ENCODE measurements around the gene CDC42. TPM values are rescaled to one million over a fixed set of nuclear protein-coding genes. Genes with fewer than 3 reads are reported as not detected.

The CDC42 gene
- total and polyA plus RNA-seq, 2 of the 4 experiments (the other 2 are of a cell fraction), result 162 to 609 TPM

GRCh38 chr1:22133931-22134324 lies 81.4 kb downstream of the CDC42 start:
- H4K5ac ChIP-seq (ENCODE audit: low read depth, low read length), result no peak overlapping the region
- H3K14ac ChIP-seq (replicated peaks; ENCODE audit: low read depth, low read length), result no peak overlapping the region
- H3K36me3 ChIP-seq (ENCODE audit: control insufficient read depth, insufficient read depth, low read length), result no peaks in the 10 kb centered on the region
- no peak overlapping the region for H4K91ac ChIP-seq (ENCODE audit: insufficient read depth, low read depth, low read length)
- H3K23ac ChIP-seq (ENCODE audit: low read depth, low read length), result no peak overlapping the region
- H2BK15ac ChIP-seq (ENCODE audit: low read depth, low read length), result no peak overlapping the region
- H4K8ac ChIP-seq (ENCODE audit: low read depth in 2 of 2, low read length in 2 of 2), result no peak overlapping the region
- no peak overlapping the region for H3K4me2 ChIP-seq (ENCODE audit: low read depth, low read length)
- peaks cover 4% of the 10 kb centered on the region; the same call in 1 of the 2 replicates for H3K9me1 ChIP-seq (ENCODE audit: insufficient read depth, low read length)
- dilution Hi-C loops (cut with HindIII; ENCODE audit: low sequenced_read_pairs, unreplicated experiment) (no loop called here), intact Hi-C loops (cut with micrococcal nuclease) (loop anchor here (5.0 kb wide), 1 partner anchor 217 kb away; no protein-coding TSS in a partner anchor), in situ Hi-C loops (cut with MboI; ENCODE audit: low sequenced_read_pairs) (no loop called here)
- no peak overlapping the region for H3K56ac ChIP-seq (ENCODE audit: extremely low read depth, insufficient read depth, low read length)
- POLR2A ChIA-PET (ENCODE audit: unreplicated experiment), result no interaction called here
- no peak overlapping the region for H2AK9ac ChIP-seq (replicated peaks; ENCODE audit: low read depth, low read length, poor library complexity)
- H3K27ac ChIP-seq (ENCODE audit: insufficient read depth, low read length), result no peak overlapping the region
- no peaks in the 10 kb centered on the region for H3K79me1 ChIP-seq (ENCODE audit: low read depth in 1 of 2, low read length in 2 of 2)
- H2BK120ac ChIP-seq (ENCODE audit: low read depth, low read length), result no peak overlapping the region
- no peak overlapping the region for H2AFZ ChIP-seq (replicated peaks; ENCODE audit: low read length, poor library complexity)
- no peak overlapping the region for H2BK20ac ChIP-seq (ENCODE audit: low read depth, low read length)
- CTCF ChIA-PET, result no interaction called here
- ATAC-seq (ENCODE audit: low read depth) (no peak), DNase-seq (no peak)
- H2AK5ac ChIP-seq (ENCODE audit: low read depth, low read length), result no peak overlapping the region
- TF ChIP-seq CHD1 (IDR thresholded peaks at IDR 0.05; ENCODE audit: low read depth, low read length), result no peak
- no peak for TF ChIP-seq USF2 (IDR thresholded peaks at IDR 0.05; ENCODE audit: low read depth, low read length)
- no peak for TF ChIP-seq RFX5 (IDR thresholded peaks at IDR 0.05; ENCODE audit: low read depth, low read length)
- TF ChIP-seq FOS (IDR thresholded peaks at IDR 0.05; ENCODE audit: low read depth, low read length), result no peak
- no peak for TF ChIP-seq MXI1 (IDR thresholded peaks at IDR 0.05; ENCODE audit: borderline replicate concordance, low read depth, low read length)
- TF ChIP-seq, protein P1, sequence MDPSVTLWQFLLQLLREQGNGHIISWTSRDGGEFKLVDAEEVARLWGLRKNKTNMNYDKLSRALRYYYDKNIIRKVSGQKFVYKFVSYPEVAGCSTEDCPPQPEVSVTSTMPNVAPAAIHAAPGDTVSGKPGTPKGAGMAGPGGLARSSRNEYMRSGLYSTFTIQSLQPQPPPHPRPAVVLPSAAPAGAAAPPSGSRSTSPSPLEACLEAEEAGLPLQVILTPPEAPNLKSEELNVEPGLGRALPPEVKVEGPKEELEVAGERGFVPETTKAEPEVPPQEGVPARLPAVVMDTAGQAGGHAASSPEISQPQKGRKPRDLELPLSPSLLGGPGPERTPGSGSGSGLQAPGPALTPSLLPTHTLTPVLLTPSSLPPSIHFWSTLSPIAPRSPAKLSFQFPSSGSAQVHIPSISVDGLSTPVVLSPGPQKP (IDR thresholded peaks at IDR 0.05; ENCODE audit: borderline replicate concordance, low read depth, low read length), result no peak
- no peak for TF ChIP-seq RAD21 (IDR thresholded peaks at IDR 0.05; ENCODE audit: low read length)
- H3K4ac ChIP-seq (ENCODE audit: low read depth, low read length), result no peak overlapping the region
- H3K9ac ChIP-seq (ENCODE audit: low read depth, low read length), result no peak overlapping the region
- H3K9me3 ChIP-seq (ENCODE audit: control insufficient read depth, insufficient read depth, low read length), result no peaks in the 10 kb centered on the region
- H4K20me1 ChIP-seq (ENCODE audit: insufficient read depth, low read length), result peaks cover 17% of the 10 kb centered on the region
- H3K18ac ChIP-seq (ENCODE audit: low read depth, low read length), result no peak overlapping the region
- H3K4me1 ChIP-seq (ENCODE audit: control insufficient read depth, insufficient read depth, low read length), result peaks cover 6% of the 10 kb centered on the region
- peaks cover 18% of the 10 kb centered on the region for H3K27me3 ChIP-seq (ENCODE audit: control insufficient read depth, insufficient read depth, low read length)
- no peak overlapping the region for H3K4me3 ChIP-seq (ENCODE audit: insufficient read depth, low read depth, low read length)
- no CpG with 5 or more reads among the region's 15 CpGs for whole genome bisulfite sequencing, 2 experiments (ENCODE audit: extremely low coverage in 2 of 2, insufficient read length in 1 of 2)
- no TSS peak for BruUV-seq (replicated peaks)
- no peak overlapping the region for H2BK5ac ChIP-seq (ENCODE audit: low read depth, low read length, poor library complexity, severe bottlenecking)

All from IMR-90 (cell line).